Erythroblast (primary cell): ENCODE measurements around the gene EEPD1.

Experiments
- GATA1 ChIP-seq: IDR thresholded peaks from 2 replicates; pipeline ENCODE4 v1.6.1; 2011; ENCODE audit warnings: low read depth, mild to moderate bottlenecking, control low read depth, low read length, moderate library complexity
- POLR2A ChIP-seq: IDR thresholded peaks from 2 replicates; pipeline ENCODE4 v1.6.1; 2011; ENCODE audit warnings: mild to moderate bottlenecking, low read length

- no peak for TF ChIP-seq POLR2A
- TF ChIP-seq GATA1, result no peak
Measured at GRCh38 chr7:36279200-36279925, 126.3 kb downstream of the EEPD1 start.
